ENCODE data around the gene COL20A1. TPM values are rescaled to one million over a fixed set of nuclear protein-coding genes. Genes with fewer than 3 reads are reported as not detected.

COL20A1 gene
- total RNA-seq, 1 donor from 2014 or later: not detected

DNA sequence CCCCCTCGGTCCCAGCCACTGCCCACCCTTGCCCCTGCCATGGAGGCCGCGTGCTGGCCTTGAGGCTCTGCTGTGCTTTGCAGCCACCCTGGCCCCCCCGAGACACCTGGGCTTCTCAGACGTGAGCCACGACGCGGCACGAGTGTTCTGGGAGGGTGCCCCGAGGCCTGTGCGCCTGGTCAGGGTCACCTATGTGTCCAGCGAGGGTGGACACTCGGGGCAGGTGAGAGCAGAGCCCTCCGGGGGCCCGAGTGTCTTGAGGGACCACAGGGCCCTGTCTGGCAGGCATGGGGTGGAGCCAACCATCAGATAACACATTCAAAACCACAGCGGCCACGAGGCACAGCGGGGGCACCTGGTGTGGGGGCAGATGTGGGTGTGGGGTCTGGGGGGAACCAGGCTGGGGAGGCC lies 18.9 kb downstream of the COL20A1 start:
- Histone ChIP-seq H3K36me3 (ENCODE audit: control insufficient read depth, insufficient read depth, low read length) (no peaks in the 10 kb centered on the region), H3K27me3 (ENCODE audit: control insufficient read depth, insufficient read depth, low read length) (peaks cover 29% of the 10 kb centered on the region), H3K4me3 (ENCODE audit: low read depth, low read length) (no peak overlapping the region)
- TF ChIP-seq CTCF (IDR thresholded peaks at IDR 0.05; ENCODE audit: insufficient read depth, low read length, poor library complexity, severe bottlenecking): no peak
- DNase-seq (ENCODE audit: low read depth): no peak

DNA sequence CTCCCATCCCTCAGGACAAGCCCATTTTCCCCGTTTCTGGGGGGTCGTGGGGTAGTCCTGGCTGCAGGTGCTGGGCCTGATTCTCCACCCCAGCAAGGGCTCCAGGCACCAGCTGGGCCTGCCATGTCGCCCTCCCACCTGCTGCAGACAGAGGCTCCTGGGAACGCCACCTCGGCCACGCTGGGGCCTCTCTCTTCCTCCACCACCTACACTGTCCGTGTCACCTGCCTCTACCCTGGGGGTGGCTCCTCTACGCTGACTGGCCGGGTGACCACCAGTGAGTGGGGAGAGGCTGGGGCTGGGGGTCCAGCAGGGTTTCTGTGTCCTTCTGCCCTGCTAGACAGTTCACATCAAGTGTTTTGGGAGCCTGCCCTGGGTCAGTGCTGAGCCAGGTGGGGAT lies 19.3 kb downstream of the COL20A1 start:
- TF ChIP-seq CTCF (IDR thresholded peaks at IDR 0.05; ENCODE audit: insufficient read depth, low read length, poor library complexity, severe bottlenecking): no peak
- Histone ChIP-seq H3K27me3 (ENCODE audit: control insufficient read depth, insufficient read depth, low read length) (peaks cover 29% of the 10 kb centered on the region), H3K4me3 (ENCODE audit: low read depth, low read length) (no peak overlapping the region), H3K36me3 (ENCODE audit: control insufficient read depth, insufficient read depth, low read length) (no peaks in the 10 kb centered on the region)
- DNase-seq (ENCODE audit: low read depth): no peak

DNA sequence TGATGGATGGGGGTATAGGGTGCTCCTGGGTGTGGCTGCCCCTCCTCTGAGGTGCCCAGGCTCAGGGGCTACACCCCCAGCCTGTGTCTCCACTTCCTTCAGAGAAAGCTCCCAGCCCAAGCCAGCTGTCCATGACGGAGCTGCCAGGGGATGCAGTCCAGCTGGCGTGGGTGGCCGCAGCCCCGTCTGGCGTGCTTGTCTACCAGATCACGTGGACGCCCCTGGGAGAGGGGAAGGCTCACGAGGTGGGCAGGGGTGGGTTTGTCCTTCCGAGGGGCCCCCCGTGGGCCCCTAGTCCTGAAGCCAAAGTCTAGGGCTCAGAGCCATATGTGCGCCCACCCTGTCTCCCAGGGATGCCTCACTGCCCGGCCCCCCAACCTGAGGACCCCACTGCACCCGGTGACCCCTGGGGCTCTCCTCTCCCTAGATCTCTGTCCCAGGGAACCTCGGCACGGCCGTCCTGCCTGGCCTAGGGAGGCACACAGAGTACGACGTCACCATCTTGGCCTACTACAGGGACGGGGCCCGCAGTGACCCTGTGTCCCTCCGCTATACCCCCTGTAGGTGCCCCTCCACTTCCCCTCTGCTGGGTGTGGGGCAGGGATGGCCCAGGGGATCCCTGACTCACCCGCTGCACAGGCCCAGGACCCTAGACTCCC lies 19.8 kb downstream of the COL20A1 start:
- Histone ChIP-seq H3K36me3 (ENCODE audit: control insufficient read depth, insufficient read depth, low read length) (no peaks in the 10 kb centered on the region), H3K27me3 (ENCODE audit: control insufficient read depth, insufficient read depth, low read length) (peaks cover 26% of the 10 kb centered on the region), H3K4me3 (ENCODE audit: low read depth, low read length) (no peak overlapping the region)
- no peak for TF ChIP-seq CTCF (IDR thresholded peaks at IDR 0.05; ENCODE audit: insufficient read depth, low read length, poor library complexity, severe bottlenecking)
- DNase-seq (ENCODE audit: low read depth): no peak

DNA sequence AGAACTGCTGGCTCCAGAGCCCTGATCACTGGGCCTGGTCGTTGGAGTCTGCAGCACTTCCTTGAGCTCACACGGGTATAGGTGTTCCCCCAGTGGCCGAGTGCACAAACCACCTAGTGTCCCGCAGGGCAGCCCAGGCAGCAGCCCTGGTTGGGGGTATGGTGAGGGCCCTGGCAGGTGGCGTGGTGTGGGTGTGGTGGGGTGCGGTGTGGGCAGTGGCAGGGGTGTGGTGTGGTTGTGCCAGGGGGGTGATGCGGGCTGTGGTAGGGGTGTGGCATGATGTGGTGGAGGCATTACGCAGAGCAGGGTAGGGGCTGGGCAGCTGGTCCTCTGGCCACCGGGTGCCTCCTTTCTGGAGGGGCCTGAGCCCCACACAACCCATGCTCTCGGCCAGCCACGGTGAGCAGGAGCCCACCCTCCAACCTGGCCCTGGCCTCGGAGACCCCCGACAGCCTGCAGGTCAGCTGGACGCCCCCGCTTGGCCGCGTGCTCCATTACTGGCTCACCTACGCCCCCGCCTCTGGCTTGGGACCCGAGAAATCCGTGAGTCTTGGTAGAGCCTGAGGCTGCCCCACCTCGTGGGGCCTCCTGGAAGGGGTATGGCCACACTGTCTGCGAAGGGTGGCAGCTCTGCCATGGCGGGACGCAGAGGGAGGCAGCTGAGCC lies 20.5 kb downstream of the COL20A1 start:
- no peak for TF ChIP-seq CTCF (IDR thresholded peaks at IDR 0.05; ENCODE audit: insufficient read depth, low read length, poor library complexity, severe bottlenecking)
- DNase-seq (ENCODE audit: low read depth): no peak
- Histone ChIP-seq H3K27me3 (ENCODE audit: control insufficient read depth, insufficient read depth, low read length) (peaks cover 25% of the 10 kb centered on the region), H3K4me3 (ENCODE audit: low read depth, low read length) (no peak overlapping the region), H3K36me3 (ENCODE audit: control insufficient read depth, insufficient read depth, low read length) (no peaks in the 10 kb centered on the region)

DNA sequence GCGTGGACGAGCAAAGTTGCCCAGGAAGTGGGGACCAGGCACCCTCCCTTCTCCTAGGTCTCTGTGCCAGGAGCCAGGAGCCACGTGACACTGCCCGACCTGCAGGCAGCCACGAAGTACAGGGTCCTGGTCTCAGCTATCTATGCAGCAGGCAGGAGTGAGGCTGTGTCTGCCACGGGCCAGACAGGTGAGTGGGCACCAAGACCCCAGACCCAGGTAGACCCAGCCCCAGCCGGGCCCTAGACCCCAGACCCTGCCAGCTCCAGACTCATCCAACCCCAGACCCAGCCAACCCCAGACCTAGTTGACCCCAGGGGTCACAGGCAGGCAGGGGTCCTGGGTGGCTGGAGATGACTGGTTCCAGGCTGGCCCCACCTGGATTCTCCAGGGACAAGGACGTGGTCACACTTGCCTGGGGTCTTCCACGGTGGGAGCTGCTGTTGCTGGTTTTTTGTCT lies 21.1 kb downstream of the COL20A1 start:
- Histone ChIP-seq H3K4me3 (ENCODE audit: low read depth, low read length) (no peak overlapping the region), H3K36me3 (ENCODE audit: control insufficient read depth, insufficient read depth, low read length) (no peaks in the 10 kb centered on the region), H3K27me3 (ENCODE audit: control insufficient read depth, insufficient read depth, low read length) (peaks cover 21% of the 10 kb centered on the region)
- no peak for DNase-seq (ENCODE audit: low read depth)
- TF ChIP-seq CTCF (IDR thresholded peaks at IDR 0.05; ENCODE audit: insufficient read depth, low read length, poor library complexity, severe bottlenecking): no peak
